Loucy (cell line): ENCODE results near the gene ABTB2.

Experiments used
- H2AFZ ChIP-seq: fragments of 200-600 bp; sonication (generic); 2 replicates; pipeline ENCODE4 v1.6.0; 2016; ENCODE audit warnings: antibody characterized with exemption, mild to moderate bottlenecking, low read length, moderate library complexity
- H3F3A ChIP-seq: fragments of 200-600 bp; 2 replicates; pipeline ENCODE4 v1.6.0; 2016; ENCODE audit warnings: antibody characterized with exemption, low read depth, mild to moderate bottlenecking
- H3K27me3 ChIP-seq: fragments of 200-600 bp; sonication (generic); 2 replicates; pipeline ENCODE4 v1.6.1; 2014; ENCODE audit warnings: low read length, mild to moderate bottlenecking; ENCODE audit not compliant: insufficient read depth, poor library complexity, severe bottlenecking
- H3K36me3 ChIP-seq: fragments of 200-600 bp; sonication (generic); 2 replicates; pipeline ENCODE4 v1.6.1; 2016; ENCODE audit warnings: low read length; ENCODE audit not compliant: insufficient read depth
- H3K4me1 ChIP-seq: fragments of 200-600 bp; sonication (generic); 2 replicates; pipeline ENCODE4 v1.5.1; 2014; ENCODE audit warnings: low read length, mild to moderate bottlenecking; ENCODE audit not compliant: insufficient read depth, poor library complexity, severe bottlenecking
- H3K4me2 ChIP-seq: fragments of 200-600 bp; sonication (generic); 2 replicates; pipeline ENCODE4 v1.6.0; 2014; ENCODE audit warnings: antibody characterized with exemption, low read length, low read depth, mild to moderate bottlenecking; ENCODE audit not compliant: poor library complexity, severe bottlenecking
- H3K4me3 ChIP-seq: fragments of 200-600 bp; sonication (generic); 2 replicates; pipeline ENCODE4 v1.5.1; 2014; ENCODE audit warnings: low read length, mild to moderate bottlenecking, mixed read lengths; ENCODE audit not compliant: poor library complexity, severe bottlenecking
- H3K79me2 ChIP-seq: fragments of 200-600 bp; sonication (generic); 2 replicates; pipeline ENCODE4 v1.6.1; 2014; ENCODE audit warnings: low read length; ENCODE audit not compliant: insufficient read depth
- H3K9ac ChIP-seq: fragments of 200-600 bp; sonication (generic); 2 replicates; pipeline ENCODE4 v1.6.0; 2014; ENCODE audit warnings: mild to moderate bottlenecking, low read depth, low read length, moderate library complexity; ENCODE audit not compliant: poor library complexity, severe bottlenecking
- H3K9me2 ChIP-seq: fragments of 200-600 bp; sonication (generic); replicated peaks from 2 replicates; pipeline ENCODE4 v1.6.1; 2016; ENCODE audit warnings: low read depth, low read length, mixed read lengths
- H3K9me3 ChIP-seq: fragments of 200-600 bp; sonication (generic); 2 replicates; pipeline ENCODE4 v1.6.1; 2014; ENCODE audit warnings: mild to moderate bottlenecking, antibody characterized with exemption, low read length, low read depth; ENCODE audit not compliant: insufficient read depth
- H4K20me1 ChIP-seq: fragments of 200-600 bp; sonication (generic); 2 replicates; pipeline ENCODE4 v1.6.0; 2014; ENCODE audit warnings: antibody characterized with exemption, low read length, mild to moderate bottlenecking; ENCODE audit not compliant: insufficient read depth, poor library complexity, severe bottlenecking
- EZH2phosphoT487 ChIP-seq: fragments of 200-600 bp; IDR thresholded peaks from 2 replicates; pipeline ENCODE4 v1.6.1; 2018; ENCODE audit warnings: antibody characterized with exemption, mild to moderate bottlenecking, moderate library complexity, borderline replicate concordance
- TF ChIP-seq, protein P1 (sequence below): fragments of 200-600 bp; sonication (generic); conservative IDR thresholded peaks from 2 replicates; pipeline ENCODE4 v1.5.1; 2014; ENCODE audit warnings: mild to moderate bottlenecking, antibody characterized with exemption, low read length

ABTB2 gene

DNA sequence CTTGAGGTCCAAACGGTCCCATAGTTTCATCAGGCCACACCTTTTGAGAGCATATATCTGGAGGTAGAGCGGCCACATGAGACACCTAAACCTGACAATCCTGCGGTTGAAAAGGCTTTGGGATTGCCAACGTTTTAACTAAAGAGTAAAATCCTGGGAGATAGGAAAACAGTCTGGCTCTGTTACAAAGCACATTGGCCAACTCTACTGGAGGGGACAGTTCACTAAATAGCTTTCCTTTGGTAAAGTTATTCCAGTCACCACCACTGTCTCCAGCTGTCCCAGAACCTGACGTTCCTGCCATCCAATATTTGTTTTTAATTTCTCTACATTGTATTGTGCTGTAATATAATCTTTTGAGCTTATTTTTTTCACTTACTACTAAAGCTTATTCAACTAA is 22.0 kb downstream of the ABTB2 start:
- Histone ChIP-seq H3K4me3 (no peak overlapping the region), H4K20me1 (no peaks in the 10 kb centered on the region), H3K9ac (no peak overlapping the region), H3K4me1 (peaks cover 29% of the 10 kb centered on the region), H3K9me3 (no peaks in the 10 kb centered on the region), H3F3A (no peaks in the 10 kb centered on the region), H3K79me2 (no peaks in the 10 kb centered on the region), H3K4me2 (no peak overlapping the region), H2AFZ (no peak overlapping the region), H3K9me2 (no peaks in the 10 kb centered on the region), H3K36me3 (no peaks in the 10 kb centered on the region), H3K27me3 (no peaks in the 10 kb centered on the region)
- TF ChIP-seq, protein P1, sequence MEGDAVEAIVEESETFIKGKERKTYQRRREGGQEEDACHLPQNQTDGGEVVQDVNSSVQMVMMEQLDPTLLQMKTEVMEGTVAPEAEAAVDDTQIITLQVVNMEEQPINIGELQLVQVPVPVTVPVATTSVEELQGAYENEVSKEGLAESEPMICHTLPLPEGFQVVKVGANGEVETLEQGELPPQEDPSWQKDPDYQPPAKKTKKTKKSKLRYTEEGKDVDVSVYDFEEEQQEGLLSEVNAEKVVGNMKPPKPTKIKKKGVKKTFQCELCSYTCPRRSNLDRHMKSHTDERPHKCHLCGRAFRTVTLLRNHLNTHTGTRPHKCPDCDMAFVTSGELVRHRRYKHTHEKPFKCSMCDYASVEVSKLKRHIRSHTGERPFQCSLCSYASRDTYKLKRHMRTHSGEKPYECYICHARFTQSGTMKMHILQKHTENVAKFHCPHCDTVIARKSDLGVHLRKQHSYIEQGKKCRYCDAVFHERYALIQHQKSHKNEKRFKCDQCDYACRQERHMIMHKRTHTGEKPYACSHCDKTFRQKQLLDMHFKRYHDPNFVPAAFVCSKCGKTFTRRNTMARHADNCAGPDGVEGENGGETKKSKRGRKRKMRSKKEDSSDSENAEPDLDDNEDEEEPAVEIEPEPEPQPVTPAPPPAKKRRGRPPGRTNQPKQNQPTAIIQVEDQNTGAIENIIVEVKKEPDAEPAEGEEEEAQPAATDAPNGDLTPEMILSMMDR, result no peak
- TF ChIP-seq EZH2phosphoT487, result no peak

DNA sequence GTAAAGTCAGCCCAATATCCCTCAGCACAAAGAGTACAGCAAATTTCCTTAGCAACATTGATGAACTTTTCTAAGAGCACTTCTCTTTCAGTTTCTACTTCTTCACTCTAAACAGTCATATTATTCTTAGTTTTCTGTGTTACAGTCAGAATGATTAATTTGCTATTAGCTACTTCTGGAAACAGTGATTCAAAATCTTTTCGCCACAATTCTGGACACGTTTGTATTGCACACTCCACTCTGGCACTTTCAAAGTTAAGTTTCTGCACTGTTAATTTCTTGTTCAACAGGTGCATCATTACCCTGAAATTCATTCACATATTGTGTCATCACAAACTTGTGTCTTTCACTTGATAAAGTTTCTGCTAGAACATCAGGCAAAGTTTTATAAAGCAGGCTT is 22.5 kb downstream of the ABTB2 start:
- no peaks in the 10 kb centered on the region for H3F3A ChIP-seq
- no peak overlapping the region for H3K4me3 ChIP-seq
- no peak for TF ChIP-seq EZH2phosphoT487
- TF ChIP-seq, protein P1, result no peak
- H3K9me3 ChIP-seq, result no peaks in the 10 kb centered on the region
- no peaks in the 10 kb centered on the region for H3K79me2 ChIP-seq
- no peaks in the 10 kb centered on the region for H4K20me1 ChIP-seq
- H3K4me1 ChIP-seq, result peaks cover 29% of the 10 kb centered on the region
- H3K9me2 ChIP-seq, result no peaks in the 10 kb centered on the region
- no peak overlapping the region for H3K9ac ChIP-seq
- no peak overlapping the region for H3K4me2 ChIP-seq
- H3K36me3 ChIP-seq, result no peaks in the 10 kb centered on the region
- no peak overlapping the region for H2AFZ ChIP-seq
- no peaks in the 10 kb centered on the region for H3K27me3 ChIP-seq

DNA sequence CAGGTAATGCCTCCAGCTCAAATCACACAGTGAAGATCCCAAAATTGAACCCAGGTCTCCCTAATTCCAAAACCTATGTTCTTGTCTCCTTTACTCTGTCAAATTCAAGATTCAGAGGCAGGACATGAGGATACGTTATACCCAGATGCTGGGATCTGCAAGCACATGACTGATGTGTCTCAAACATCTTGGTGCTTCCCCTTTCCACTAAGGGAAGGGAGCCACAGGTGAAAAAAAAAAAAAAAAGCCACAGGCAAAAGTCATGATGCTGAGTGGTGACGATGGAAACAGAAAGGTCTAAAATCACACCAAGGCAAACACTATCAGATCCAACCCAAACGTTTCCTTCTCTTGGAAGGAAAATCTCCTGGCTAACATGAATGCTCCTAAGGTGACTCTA is 24.0 kb downstream of the ABTB2 start:
- H3K9me3 ChIP-seq, result no peaks in the 10 kb centered on the region
- no peak overlapping the region for H3K4me3 ChIP-seq
- no peaks in the 10 kb centered on the region for H4K20me1 ChIP-seq
- no peaks in the 10 kb centered on the region for H3K9me2 ChIP-seq
- TF ChIP-seq EZH2phosphoT487, result no peak
- TF ChIP-seq, protein P1, result no peak
- H3K4me1 ChIP-seq, result peaks cover 20% of the 10 kb centered on the region
- no peaks in the 10 kb centered on the region for H3K36me3 ChIP-seq
- H3K79me2 ChIP-seq, result no peaks in the 10 kb centered on the region
- no peaks in the 10 kb centered on the region for H3K27me3 ChIP-seq
- no peak overlapping the region for H3K9ac ChIP-seq
- no peaks in the 10 kb centered on the region for H3F3A ChIP-seq
- no peak overlapping the region for H3K4me2 ChIP-seq
- no peak overlapping the region for H2AFZ ChIP-seq
